GM21786 (cell line): Measurements from ENCODE around the gene GALNTL6.
A peak's percentile ranks its signal among the peaks of the same experiment; 100 is the strongest.
"Not testable (repeated sequence)": the region's sequence is repeated elsewhere in the genome, so short reads cannot be mapped to it uniquely, and the experiment has no call there.

ENCODE experiments used
- ATAC-seq: cut with Tn5 transposase; IDR thresholded peaks from one replicate; pipeline ENCODE4 v1.9.1; 2021; ENCODE audit not compliant: unreplicated experiment

GALNTL6 gene

DNA sequence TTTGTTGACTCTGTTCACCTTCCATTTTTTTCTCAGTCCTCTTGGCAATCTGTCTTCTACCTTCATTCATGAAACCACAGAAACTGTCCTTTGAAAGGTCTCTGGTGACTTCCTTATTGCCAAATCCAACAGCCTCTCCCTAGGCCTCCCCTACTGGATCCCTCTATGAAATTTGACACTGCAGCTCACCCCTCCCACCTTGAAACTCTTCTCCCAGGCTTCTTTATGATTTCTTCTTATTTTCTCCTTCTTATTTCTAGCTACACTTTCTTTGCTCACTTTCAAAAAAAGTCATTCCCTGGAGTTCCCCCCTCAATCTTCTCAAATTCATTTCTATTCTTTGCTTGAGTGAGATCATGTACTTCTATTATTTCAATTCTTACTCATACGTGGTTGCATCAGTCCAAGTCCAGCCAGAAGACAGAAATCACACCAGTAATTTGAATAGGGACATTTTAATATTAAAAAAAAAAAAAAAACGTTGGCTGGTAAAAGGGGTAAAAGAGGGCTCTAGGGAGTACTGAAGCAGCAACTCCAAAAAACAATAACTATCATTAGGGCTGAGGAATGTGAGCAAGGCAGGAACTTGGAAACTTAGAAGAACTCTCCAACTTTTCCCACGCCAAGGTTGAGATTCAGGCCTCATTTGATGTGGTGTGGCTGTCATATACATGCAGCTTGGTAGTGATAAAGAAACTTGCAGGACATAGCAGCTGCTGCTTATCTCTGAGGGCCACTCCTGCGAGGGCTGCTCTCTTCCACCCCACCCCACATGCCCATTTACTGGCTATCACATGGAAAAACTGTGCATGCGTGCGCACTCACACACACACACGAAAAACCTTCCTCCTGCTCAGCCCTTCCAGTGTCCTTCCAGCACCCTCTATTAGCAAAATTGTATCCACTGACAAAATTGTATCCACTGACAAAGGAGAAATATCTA is 1185.6 kb downstream of the GALNTL6 start:
- no peak for ATAC-seq

DNA sequence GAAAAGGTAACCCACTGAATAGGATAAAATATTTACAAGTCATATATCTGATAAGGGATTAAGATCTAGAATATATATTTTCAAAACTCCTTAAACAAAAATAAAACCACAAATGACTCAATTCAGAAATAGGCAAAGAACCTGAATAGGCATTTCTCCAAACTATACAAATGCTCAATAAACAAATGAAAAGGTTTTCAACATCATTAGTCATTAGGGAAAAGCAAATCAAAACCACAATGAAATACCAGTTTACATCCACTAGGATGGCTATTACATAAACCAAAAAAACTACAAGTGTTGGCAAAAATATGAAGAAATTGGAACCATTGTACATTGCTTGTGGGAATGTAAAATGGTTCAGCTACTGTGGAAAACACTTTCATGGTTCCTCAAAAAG is 1188.4 kb downstream of the GALNTL6 start:
- no peak for ATAC-seq

GRCh38 chr4:173002830-173003561 is 1189.8 kb downstream of the GALNTL6 start:
- ATAC-seq: no peak

- ATAC-seq: no peak
Observed at GRCh38 chr4:173005912-173006633, 1192.9 kb downstream of the GALNTL6 start.

- no peak for ATAC-seq
Observed at GRCh38 chr4:173008436-173008835, 1195.2 kb downstream of the GALNTL6 start.

DNA sequence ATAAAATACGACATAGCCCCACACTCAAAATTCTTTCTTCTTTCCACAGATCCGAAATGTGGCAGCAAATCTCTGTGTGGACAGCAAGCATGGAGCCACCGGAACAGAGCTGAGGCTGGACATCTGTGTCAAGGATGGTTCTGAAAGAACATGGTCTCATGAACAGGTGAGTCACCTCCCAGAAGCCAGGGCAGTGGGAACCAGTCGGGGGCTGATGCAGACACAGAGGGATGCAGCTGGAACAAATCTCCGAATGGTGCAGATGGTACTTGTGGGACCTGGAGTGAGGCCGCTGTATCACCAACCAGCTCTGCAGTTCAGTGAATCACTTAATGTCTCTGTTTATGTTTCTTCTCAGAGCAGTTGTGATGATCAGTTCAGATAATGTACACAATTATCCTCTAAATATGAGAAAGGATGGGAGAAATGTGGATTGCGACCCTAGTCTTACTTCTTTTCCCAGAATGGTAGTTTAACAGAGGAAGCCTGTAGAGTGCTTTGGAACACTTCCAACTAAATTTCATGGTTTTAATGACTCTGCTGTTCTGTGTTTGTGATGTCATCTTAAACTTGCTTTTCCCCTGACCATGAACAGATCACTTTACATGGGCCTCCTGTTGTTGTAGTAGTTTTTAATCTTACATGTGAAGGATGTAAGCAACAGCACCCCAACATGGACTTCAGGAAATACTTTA is 1196.1 kb downstream of the GALNTL6 start:
- no peak for ATAC-seq

GRCh38 chr4:173012608-173013007 is 1199.4 kb downstream of the GALNTL6 start:
- no peak for ATAC-seq

DNA sequence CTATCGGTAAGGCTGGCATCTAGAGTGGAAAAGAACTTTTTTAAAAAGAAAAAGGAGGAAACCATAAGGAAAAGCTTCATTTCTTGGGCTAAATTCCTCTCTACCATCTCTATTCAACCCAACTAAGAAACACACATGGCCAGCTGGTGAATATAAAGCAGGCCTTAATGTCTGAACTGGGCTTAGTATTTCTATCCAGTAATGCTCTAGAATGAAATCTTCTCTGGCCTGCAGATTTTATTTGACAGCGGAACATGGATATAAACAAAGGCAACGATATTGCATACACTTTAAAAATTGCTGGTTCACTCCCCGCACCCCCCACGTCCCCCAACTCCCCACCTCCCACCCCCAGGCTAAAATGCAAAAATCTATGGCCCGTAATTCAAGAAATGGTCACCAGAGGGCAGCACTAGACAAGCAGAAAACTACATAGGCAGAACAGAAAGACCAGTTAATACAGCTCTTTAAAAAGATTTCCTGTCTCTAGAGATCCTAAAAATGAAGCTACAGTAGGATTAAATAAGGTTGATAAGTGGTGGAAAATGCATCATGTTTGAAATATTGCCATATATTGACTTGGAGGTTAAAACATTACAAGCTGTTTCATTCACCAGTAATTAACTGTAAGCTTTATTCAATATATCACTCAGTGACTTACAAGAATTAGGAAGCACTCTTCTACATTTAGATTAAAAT is 1200.2 kb downstream of the GALNTL6 start:
- ATAC-seq: peak; percentile 52

DNA sequence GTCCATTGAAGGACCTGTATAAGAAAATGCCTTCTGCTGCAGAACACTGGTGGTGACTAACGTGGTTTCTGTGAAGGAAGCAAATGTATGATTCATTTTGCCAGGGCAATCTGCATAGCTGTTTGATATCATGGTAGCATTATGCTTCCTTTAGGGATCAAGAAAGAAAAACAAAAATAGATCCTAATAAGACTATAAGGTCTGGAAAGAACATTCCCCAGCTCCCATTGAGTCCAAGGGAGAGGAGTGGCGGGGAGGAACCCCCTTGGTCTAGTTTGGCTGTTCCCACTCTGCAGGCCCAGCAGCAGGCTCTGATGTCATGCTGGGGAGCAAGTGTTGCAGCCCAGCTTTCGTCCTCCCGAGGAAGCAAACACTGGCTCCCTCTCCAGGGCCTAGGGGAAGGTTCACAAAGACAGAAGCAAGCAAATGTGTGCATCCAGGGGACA is 1200.9 kb downstream of the GALNTL6 start:
- ATAC-seq: no peak

GRCh38 chr4:173014836-173015235 is 1201.6 kb downstream of the GALNTL6 start:
- no peak for ATAC-seq

DNA sequence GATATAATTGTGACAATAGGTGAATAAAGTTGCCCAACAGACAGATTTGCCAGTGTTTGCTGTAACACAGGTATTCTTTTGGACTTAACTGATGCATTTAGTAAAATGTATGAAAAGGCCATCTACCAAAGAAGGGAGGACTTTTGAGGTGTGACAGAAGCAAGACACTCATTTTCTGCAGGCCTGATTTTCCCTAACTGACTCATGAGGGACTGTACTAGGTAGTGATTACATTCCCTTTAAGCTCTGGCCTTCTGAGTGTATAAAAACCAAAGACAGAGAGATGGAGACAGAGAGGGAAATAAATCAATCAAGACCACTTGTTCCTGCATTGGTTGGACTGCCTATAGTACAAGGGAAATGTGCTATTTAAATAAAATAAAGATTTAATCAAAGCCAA is 1204.6 kb downstream of the GALNTL6 start:
- no peak for ATAC-seq

DNA sequence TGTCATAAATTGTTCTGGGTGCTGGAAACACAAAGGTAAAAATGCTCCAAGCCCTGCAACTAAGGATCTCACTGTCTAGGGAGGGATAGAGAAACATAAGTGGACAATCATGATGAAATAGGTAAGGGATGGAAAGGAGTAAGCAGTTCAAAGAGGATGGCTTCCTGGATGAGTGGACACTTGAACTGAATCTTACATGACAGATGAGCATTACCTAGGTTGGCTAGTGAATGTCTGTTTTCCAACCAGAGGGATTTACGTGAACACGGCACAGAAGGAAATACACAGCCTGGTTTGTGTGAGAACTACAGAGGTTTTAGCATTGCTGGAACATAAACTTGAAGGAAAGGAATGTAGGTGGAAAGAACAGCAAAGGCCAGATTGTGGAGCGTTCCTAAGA is 1205.2 kb downstream of the GALNTL6 start:
- ATAC-seq: no peak

DNA sequence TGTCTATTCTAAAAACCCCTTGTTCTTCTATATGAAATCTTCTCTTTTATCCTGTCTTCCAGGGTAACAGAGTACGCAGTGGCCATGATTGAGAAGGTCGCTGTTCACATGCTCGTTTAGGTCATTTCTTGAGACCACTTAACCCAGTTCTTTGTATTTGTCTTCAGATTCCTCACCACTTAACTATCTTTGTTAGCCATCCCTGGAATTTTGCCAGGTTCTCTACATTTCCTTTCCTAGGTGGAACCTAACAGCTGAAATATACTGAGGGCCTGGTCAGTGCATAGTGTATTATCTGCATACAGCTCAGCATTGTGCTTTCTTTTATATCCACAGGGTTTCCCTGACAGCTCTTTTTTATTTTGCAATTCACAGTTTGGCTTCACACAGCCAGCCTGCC is 1206.5 kb downstream of the GALNTL6 start:
- no peak for ATAC-seq

- ATAC-seq: not testable (repeated sequence)
Observed at GRCh38 chr4:173021746-173022573, 1208.8 kb downstream of the GALNTL6 start.

DNA sequence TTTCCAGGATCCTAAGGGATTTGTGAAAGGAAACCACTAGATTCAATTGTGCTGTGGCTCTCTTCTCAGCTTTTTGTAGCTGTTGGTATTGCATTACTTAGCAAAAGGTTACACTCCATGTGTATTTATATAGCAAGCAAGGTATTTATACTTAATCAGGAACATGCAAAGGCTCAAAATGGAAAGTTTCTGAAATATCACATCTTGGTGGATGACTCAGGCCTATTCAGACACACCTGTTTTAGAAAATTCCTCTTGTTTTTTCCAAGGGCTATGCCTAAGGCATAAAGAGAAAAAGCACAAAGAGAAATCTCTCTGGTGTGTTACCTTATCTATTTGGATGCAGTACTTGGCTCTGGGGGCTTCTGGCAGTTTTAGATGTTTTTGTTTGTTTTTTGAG is 1211.0 kb downstream of the GALNTL6 start:
- no peak for ATAC-seq

GRCh38 chr4:173025131-173025530 is 1211.9 kb downstream of the GALNTL6 start:
- ATAC-seq: peak; percentile 89

DNA sequence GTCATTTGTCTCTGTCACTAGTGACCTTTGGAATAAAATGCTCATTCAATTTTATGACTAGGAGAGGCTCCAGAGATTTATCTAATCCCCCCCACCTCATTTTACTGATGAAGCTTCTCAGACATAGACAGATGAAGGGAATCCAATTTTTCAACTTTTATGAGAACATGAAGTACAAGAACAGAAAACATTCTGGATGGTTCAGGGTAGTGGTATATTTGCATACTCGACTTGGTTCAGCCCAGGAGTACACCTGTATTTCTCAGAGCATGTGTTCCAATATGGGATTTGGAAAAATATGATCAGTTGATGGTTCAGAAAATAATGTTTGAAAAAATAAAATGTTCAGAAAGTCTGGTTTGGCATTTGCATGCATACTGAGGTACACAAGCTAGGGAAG is 1224.0 kb downstream of the GALNTL6 start:
- no peak for ATAC-seq

GRCh38 chr4:173038192-173038896 is 1225.1 kb downstream of the GALNTL6 start:
- ATAC-seq: no peak
